Stimulated activated CD4-positive, alpha-beta T cell treated with anti-CD3 and anti-CD28 coated beads, TNF-alpha, amount 100 ng/mL, for 1 hour (primary cell): ENCODE measurements around the gene EME1.
A peak's percentile ranks its signal among the peaks of the same experiment; 100 is the strongest.
"Not testable (repeated sequence)": the region's sequence is repeated elsewhere in the genome, so short reads cannot be mapped to it uniquely, and the experiment has no call there.

Experiments
- DNase-seq, 3 donors: peaks; one replicate each; pipeline ENCODE4 v3.0.0-alpha.2; 2020; ENCODE audit warnings: low read depth in 3 of 3, low spot score in 1 of 3

Gene EME1, protein sequence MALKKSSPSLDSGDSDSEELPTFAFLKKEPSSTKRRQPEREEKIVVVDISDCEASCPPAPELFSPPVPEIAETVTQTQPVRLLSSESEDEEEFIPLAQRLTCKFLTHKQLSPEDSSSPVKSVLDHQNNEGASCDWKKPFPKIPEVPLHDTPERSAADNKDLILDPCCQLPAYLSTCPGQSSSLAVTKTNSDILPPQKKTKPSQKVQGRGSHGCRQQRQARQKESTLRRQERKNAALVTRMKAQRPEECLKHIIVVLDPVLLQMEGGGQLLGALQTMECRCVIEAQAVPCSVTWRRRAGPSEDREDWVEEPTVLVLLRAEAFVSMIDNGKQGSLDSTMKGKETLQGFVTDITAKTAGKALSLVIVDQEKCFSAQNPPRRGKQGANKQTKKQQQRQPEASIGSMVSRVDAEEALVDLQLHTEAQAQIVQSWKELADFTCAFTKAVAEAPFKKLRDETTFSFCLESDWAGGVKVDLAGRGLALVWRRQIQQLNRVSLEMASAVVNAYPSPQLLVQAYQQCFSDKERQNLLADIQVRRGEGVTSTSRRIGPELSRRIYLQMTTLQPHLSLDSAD

DNA sequence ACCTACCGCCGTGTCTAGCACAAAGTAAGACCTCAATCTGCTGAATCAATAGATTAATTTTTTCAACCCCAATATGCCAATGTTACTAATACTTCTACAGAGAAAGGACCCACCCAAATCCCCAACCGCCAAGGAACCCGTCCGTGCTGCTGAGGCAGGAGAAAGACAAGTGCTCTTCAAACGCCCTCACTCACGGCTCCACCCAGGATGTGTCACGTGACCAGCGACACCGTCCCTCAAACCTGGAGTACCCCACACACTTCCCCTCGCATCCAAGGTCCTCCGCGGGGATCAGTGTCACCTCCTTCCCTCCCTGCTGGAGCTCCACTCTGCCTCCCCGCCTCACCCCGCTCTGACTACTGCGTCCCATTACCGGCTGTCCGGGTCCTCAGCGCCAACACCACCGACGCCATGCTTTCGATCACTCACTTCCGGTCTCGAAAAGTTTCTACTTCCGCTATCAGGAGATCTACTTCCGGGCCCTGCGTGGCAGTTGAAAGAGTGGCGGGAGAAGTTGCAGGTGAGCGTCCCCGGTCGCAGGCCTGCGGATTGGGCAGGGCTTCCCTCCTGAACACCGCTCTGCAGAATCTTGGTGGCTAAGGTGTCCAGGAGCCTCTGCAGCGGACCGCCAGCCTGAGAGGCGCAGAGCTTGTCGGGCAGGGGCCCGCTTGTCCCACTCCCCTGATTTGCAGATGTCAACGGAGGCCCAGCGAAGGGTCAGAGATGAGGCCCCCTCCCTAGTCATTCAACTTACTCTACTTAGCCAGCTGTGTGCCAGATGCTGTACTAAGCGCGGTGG, at the start of gene EME1, which contains the start of gene MRPL27:
TSS of gene EME1 (plus strand) at position 472 of the 799 bp plus-strand sequence. CDS start 1,980 bp downstream, outside the sequence.
TSS of gene MRPL27 (minus strand) at position 427 of the 799 bp plus-strand sequence. CDS start at position 413, 14 bp downstream.
- DNase-seq: peak; percentile 55 to 71 (median 60)

DNA sequence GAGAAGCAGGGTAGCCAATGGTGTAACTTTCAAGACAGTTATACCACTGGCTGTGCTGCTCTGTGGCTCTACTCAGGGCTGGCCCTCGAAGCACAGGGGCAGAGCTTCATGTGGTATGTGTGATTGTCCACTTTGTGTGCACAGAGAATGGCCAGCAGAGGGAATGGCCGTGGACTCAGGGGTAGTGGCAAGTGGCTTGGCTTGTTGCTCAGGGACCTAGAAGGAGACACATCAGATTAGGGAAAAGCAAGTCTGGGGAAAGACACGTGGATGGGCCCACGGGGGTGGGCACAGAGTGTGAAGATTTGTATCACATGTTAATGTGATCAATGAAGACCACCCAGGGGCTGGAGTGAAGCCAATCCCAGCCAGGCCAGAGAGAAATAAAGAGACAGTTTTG, 47.1 kb upstream of the EME1 start:
- no peak for DNase-seq

DNA sequence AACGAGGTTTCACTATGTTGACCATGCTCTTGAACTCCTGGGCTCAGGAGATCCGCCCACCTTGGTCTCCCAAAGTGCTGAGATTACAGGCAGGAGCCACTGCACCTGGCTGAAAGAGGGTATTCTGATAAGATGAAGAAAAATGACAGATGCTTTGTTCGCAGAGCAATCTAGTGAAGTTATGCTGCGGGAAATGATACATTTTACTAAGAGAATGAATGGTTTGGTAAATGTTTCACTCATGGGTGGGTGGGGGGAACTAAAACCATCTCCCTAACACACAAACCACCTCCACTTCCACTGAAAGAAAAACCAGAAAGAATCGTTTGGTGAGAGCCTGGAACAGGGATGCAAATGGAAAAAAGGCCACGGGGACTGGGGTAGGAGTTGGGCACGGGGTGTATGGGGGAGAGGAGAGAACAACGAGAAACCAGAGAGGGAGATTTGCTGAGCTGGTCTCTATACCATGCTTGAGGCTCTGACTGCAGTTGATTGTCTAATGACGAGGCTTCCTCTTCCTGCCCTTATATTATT, 46.1 kb upstream of the EME1 start:
- no peak for DNase-seq

DNA sequence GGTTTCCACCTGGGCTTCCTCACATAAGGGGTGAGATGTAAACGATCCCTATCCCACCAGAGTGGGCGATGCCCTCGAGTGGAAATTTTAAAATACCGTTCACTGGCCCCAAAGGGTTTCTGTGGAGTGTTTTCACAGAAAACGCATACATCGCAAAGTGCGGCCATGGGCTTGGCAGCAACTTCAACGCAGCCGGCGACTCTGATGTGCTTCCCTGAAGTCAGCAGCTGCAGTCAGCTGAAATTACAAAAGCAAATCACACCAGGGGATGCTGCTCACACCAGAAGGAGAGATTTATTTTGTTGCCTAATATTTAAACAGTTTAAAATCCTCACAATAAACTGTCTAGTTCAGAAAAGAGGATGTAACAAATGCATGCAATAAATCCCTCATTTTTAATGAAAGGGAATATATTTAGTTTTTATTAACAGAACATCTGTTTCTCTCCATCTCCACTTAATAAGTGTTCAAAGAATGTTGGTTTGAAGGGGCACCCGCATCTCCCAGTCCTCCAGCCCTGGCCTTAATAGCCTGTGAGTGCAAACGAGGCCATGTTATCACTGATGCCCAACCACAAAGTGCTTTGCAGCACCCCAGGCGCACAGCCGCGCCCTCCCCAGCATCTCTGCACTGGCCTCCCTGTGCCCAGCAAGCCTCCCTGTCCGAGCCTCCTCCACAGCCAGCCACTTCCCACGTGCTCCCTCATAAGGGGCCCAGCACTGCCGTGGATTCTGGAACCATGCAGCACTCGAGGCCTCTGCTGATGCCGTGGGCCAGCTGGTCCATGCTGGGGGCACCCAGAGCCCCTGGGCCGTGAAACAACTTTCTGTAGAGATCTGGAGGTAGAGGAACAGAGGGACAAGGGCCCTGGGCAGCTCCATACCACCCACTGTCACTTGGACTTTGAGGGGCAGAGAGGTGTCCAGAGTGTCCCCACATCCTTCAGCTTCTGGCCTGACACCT, 44.4 kb upstream of the EME1 start:
- no peak for DNase-seq

DNA sequence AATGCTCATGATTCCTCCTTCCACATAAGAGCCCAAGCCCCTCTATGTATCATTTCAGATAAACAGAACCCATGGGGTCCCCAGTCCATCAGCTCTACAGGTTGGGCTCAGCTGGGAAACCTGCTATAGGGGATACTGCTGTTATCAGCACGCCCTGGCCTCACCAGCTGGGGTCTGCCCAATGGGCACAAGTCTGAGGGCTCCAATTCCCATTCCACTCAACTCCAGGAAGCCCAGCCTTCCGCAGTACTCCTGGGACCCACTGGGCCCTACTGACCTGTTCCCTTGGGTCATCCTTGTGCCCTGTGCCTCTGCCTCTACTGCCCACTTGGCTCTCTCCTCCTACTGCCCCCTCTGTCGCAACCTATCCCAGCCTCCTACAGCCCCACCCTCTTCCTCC, 43.3 kb upstream of the EME1 start:
- DNase-seq: no peak

DNA sequence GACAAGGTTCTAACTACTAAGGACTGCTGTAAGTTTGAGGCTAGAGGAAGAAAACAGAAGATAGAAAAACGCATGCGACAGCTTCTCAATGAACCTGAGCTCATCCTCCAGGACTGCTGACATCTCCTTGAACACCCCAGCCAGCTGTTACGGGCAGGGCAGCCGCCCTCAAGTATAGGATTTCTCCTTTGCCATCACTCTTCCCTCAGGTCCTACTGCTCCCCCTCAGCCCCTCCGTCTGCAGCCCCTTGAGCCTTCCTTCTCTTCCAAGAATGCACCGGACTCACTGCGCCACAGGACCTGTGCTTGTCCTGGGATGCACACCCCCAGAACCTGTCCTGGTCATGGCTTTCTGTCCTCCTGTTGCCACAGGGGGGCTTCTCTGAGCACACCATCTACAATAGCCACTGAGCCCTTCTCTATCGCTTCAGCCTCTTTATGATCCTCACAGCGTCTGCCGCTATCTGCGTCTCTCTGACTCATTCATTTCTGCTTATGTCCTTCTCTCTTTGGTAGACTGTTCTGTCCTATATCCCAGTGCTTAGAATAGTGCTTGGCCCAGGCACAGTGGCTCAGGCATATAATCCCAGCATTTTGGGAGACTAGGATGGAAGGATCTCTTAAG, 42.8 kb upstream of the EME1 start:
- no peak for DNase-seq

DNA sequence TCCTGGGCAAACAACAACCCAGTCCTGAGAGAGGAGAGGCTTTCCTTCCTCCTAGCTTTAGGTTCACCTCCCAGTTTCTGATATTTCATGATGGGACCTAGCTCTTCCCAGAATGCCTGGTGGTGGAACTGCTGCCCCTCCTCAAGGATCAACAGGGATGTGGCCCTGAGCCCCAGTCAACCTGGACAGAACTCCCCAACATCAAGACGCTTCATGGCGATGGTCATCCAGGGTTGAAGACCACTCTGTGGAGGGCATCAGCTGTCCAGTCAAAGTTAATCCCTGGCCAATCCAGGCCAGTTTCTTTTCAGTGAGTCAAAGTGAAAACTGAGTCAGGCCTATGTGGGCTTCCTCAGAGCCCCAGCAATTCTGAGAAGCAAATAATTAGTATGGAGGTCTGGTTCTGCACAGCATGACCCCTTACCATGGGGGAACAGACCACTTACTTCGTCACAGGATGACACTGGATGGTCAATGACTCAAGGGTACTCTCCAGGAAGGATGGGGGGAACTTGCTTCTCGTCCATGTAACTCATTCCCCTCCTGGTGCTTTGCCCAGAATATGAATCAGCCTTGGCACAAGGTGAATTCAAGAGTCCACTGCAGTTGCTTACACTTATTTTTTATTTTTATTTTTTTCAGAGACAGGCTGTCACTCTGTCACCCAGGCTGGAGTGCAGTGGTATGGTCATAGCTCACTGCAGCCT, 41.8 kb upstream of the EME1 start:
- no peak for DNase-seq

DNA sequence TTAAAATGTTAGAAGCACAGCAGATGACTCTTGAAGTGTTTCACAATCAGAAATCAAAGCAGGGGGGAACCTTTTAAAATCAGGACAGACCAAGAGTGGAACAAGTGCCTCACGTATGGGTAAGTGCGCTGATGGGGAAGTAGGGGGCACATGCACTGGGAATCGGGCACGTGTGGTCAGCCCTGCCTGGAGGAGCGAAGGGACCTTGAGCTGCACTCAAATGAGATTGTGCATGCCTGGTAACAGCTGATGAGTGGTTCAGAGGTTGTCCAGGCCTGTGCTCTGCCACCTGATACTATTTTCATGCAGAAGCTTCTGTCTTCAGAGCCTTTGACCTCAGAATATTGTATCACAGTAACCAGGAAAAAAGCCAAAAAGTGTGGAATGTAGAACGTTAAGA, 40.8 kb upstream of the EME1 start:
- DNase-seq: no peak

DNA sequence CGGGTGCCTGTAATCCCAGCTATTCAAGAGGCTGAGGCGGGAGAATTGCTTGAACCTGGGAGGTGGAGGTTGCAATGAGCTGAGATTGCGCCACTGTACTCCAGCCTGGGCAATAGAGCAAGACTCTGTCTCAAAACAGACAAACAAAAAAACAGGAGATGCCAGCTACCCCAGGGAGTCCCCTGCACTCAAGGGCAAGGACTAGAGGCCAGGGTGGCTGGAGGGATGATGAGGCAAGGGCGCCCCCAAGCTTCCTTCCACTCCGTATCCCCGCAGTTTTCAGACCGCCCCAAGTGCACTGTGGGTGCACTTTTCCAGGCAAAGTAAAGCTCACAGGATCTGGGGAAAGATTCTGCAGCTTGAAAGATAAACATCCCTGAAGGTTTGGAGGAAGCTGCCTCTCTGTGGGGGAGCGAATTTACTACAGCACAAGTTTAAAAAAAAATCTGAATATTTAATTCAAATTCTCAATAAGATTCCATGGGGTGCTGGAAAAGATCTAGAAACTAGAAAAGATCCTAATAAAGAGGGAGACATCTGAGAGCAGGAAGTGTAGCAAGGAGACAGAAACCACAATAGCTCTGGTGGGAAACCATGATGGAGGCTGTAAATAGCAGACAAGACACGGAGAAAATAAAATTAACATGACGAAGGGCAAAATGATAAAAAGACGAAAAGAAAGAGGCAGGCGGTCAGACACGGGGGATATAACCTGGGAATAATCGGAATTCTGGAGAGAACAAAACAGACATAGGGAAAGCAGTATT, 39.6 kb upstream of the EME1 start:
- DNase-seq: not testable (repeated sequence)

DNA sequence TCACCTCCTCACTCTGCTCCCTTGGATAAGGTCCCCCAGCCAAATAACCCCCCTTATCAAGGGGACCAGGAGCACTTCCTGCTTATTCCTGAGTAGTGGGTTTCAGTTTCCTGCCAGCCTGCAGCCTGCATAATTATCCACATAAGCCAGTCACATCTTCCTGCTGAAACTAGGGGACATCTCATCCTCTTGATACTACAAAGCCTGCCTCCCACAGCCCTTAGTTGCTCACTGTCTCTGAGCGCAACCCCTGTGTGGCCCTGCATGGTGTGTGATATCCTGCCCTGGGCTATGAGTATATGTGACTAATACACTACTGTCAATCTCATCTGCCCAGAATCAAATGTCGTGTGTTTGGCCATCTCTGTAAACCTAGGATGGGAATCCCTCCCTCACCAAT, 35.1 kb upstream of the EME1 start:
- no peak for DNase-seq

DNA sequence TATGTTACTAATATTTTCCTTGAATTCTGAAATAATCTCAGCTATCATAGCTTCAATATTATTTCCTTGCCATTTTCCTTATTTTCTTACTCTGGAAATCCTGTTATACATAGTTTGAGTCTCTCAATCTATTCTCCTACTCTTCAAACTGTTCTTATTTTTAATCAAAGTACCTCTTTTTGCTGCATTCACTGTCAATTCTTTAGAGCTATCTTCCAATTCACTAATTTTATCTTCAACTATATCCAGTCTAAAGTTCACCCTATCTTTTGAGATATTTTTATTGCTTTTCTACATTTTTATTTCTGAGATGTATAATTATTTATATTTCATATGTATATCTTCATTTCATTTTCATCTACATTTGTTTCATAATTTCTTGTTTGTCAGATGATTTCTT, 34.4 kb upstream of the EME1 start:
- no peak for DNase-seq

DNA sequence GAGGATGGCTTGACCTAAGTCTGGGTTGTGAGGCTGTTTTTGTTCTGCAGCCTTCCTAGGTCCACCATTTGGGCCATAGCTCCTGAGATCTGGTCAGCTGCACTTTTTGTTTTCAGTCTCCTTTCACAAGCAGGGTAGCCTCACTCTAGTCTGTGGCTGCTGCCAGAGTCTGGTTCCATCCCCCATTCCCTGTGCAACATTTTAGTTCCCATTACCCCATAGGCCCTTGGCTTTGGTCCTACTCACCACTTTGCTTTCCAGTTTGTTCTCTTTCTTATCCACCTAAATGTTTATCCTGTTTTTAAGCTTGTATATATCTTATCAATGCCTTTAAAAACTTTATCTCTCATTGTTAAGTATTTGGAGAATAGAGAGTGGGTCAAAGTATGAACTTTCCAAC, 33.6 kb upstream of the EME1 start:
- no peak for DNase-seq

DNA sequence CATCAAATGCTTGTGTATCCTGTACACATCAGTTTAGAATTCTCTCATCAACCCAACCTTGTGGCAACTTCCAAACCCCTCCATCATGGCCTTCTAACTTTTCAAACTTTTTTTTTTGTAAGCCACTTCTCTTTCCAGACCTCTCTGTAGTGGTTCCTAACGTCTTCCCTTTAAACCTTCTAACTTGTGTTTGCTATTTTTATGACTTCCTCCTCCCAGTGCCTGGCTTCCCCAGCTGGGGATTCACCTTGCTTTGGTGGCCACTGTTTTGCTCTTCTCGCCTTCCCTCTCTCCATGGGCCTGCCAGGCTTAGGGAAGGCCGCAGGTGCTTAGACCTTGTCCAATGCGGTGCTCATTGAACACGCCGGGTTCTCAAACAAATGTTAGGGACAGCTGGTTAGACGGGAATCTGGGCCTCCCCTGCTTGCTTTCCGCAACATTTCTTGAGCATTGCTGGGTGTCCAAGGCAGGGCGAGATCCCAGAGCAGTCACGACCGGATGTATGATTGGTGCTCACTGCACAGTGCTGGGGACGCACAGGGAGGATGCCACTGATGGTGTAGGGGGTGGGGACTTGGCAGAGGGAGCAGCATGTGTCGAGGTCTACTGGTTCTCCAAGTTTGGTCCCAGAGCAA, 28.2 kb upstream of the EME1 start:
- DNase-seq: no peak

DNA sequence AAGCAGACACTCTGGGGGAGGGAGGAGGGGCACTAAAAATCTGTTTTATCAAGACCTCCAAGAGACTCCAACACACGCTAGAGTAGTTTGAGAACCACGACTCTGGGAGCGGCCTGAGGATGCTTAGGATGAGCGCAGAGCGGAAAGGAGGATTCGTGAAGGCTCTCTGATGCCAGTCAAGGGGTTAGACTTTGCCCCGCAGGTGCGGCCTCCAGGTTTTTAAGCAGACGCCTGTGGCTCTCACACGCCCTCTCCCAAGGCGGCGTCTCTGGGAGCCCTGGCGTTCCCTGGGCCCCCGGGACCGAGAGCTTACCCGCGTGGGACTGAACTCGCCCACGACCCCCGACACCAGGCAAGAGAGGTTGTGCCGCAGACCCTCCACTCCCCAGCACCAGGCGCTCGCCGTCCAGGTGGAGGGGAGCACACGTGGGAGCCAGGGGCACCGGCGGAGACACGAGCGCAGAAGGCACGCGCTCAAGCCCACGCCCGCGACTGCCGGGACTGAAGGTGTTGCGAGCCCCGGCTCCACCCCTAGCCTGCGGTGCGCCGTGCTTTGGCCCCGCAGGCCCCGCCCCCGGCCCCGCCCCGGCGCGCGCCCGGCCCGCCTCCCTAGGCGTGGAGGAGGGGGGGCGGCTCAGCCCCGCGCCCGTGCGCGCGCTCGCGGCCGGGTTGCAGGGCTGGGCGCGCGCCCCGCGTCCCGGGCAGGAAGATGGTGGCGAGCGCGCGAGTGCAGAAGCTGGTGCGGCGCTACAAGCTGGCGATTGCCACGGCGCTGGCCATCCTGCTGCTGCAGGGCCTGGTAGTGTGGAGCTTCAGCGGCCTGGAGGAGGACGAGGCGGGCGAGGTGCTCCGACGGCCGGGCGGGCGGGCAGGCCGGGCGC, 27.4 kb upstream of the EME1 start, which contains the start of gene XYLT2:
TSS of gene XYLT2 (plus strand) at position 695 of the 881 bp plus-strand sequence. CDS start at position 710, 15 bp downstream.
- DNase-seq: peak; percentile 80 to 91 (median 85)

DNA sequence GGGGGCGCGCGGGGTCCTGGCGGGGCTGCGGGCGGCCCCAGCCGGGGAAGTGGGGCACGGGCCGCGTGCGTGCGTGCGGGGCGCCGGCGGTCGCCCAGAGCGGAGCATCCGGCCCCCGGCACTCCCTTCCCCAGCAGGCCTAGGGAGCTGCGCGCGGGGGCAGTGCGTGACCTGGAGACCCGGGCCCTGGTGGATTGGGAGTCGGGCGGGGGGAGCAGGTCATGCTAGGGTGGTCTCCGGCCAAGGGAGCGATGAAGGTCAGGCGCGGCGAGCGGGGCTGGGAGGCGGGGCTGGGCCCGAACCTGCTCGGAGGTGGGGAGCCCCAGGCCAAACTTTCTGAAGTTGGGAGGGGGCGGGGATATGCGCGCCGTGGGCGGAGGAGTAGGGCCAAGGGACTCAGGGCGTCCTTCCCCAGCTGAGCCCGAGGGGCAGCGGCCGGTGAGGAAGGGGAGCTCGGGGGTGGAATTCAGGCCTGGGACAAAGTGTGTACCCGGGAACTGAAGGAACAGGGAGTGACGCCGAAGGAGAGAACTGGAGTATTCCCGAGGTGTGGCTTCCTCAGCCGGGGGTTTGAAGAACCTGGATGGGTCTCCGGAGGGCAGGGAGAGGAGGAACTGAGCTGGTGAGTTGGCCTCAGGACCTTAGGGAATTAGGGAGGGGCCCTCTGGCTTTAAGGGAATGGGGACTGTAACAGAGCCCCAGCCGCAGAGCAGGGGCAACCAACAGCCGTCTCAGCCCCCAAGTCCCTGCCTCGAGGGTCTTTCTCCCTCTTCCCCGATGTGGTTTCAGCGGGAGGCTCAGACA, 26.5 kb upstream of the EME1 start:
- DNase-seq: peak in 1 of 3 donors; percentile 38
